ENCODE measurements around the gene CCDC183. TPM values are rescaled to one million over a fixed set of nuclear protein-coding genes. Genes with fewer than 3 reads are reported as not detected.

Gene CCDC183
- total RNA-seq, 1 experiment from 2014 or later = 1.1 TPM

- Histone ChIP-seq H3T11ph (ENCODE audit: low read length) (no peak overlapping the region), H4K5ac (ENCODE audit: insufficient read length, low read depth, low read length) (no peak overlapping the region), H2BK12ac (ENCODE audit: insufficient read length, low read depth, low read length) (no peak overlapping the region), H2AFZ (ENCODE audit: low read length) (no peak overlapping the region), H3K79me1 (ENCODE audit: insufficient read depth, low read depth, low read length, poor library complexity, severe bottlenecking) (no peaks in the 10 kb centered on the region), H3K9me3 (ENCODE audit: control insufficient read depth, low read depth, low read length) (no peaks in the 10 kb centered on the region), H3K27me3 (ENCODE audit: insufficient read depth, low read length) (no peaks in the 10 kb centered on the region), H4K20me1 (ENCODE audit: control insufficient read depth, insufficient read depth, insufficient read length) (no peaks in the 10 kb centered on the region), H3K79me2 (ENCODE audit: insufficient read depth, low read length) (no peaks in the 10 kb centered on the region), H4K91ac (ENCODE audit: insufficient read length, low read depth, low read length) (no peak overlapping the region), H3K18ac (ENCODE audit: insufficient read length, low read depth, low read length) (no peak overlapping the region), H3K56ac (ENCODE audit: insufficient read length, low read depth, low read length) (no peak overlapping the region), H3K9ac (ENCODE audit: extremely low read depth, insufficient read length, low read length) (no peak overlapping the region), H3K4me2 (ENCODE audit: insufficient read depth, insufficient read length, low read length) (no peak overlapping the region), H2BK15ac (ENCODE audit: low read depth, low read length) (no peak overlapping the region), H3K23ac (ENCODE audit: insufficient read length, low read depth, low read length) (no peak overlapping the region), H2AK5ac (ENCODE audit: insufficient read length, low read length) (no peak overlapping the region), H3K27ac (ENCODE audit: insufficient read length, low read depth, low read length) (no peak overlapping the region), H2BK120ac (ENCODE audit: low read depth, low read length, poor library complexity, severe bottlenecking) (no peak overlapping the region), H2BK5ac (ENCODE audit: insufficient read length, low read length) (no peak overlapping the region), H3K14ac (ENCODE audit: insufficient read depth, low read length) (no peak overlapping the region), H4K8ac (replicated peaks; ENCODE audit: insufficient read length, low read depth, low read length) (no peak overlapping the region), H3K23me2 (ENCODE audit: insufficient read length, low read depth, low read length, poor library complexity, severe bottlenecking) (no peaks in the 10 kb centered on the region), H3K4ac (ENCODE audit: low read depth, low read length) (no peak overlapping the region), H3K4me1 (ENCODE audit: insufficient read depth, low read length) (no peaks in the 10 kb centered on the region), H2BK20ac (ENCODE audit: low read depth, low read length, poor library complexity, severe bottlenecking) (no peak overlapping the region)
- no peak for DNase-seq
- Mint-ChIP-seq H3K27me3 (ENCODE audit: low read depth) (peaks cover 1% of the 10 kb centered on the region; the same call in 1 of the 2 replicates), H3K27ac (no peak overlapping the region), H3K4me3 (no peak overlapping the region), H3K36me3 (ENCODE audit: insufficient read depth in 1 of 3, low read depth in 3 of 3) (peaks cover 14 to 58% (median 54%) of the 10 kb centered on the region in 3 experiments; a peak in 6 of 7 replicates), H3K4me1 (0 out of 4 replicates have a peak, but pooled peaks cover 0 to 3% of the 10 kb centered on the region in 2 experiments), H3K9me3 (no peaks in the 10 kb centered on the region)
- no peak for TF ChIP-seq CTCF (conservative IDR thresholded peaks at IDR 0.05)
- no CpG with 5 or more reads among the region's 31 CpGs for WGBS (ENCODE audit: extremely low coverage, insufficient read length, low lambda C conversion rate)
Observed at GRCh38 chr9:136828474-136829140, 32.5 kb downstream of the CCDC183 start.
